Measurements from ENCODE around the gene SCO1.
"Not testable (repeated sequence)": the region's sequence is repeated elsewhere in the genome, so short reads cannot be mapped to it uniquely, and the experiment has no call there.

Gene SCO1

GRCh38 chr17:10727192-10727591, 29.9 kb upstream of the SCO1 start:
- in situ Hi-C loops (cut with HindIII; ENCODE audit: low sequenced_read_pairs): no loop called here

- in situ Hi-C loops (cut with HindIII; ENCODE audit: low sequenced_read_pairs): no loop called here
Measured at GRCh38 chr17:10726196-10726595, 28.9 kb upstream of the SCO1 start.

GRCh38 chr17:10725262-10725661, 27.9 kb upstream of the SCO1 start:
- in situ Hi-C loops (cut with HindIII; ENCODE audit: low sequenced_read_pairs): no loop called here

- in situ Hi-C loops (cut with HindIII; ENCODE audit: low sequenced_read_pairs): no loop called here
Measured at GRCh38 chr17:10724546-10725195, 27.3 kb upstream of the SCO1 start.

GRCh38 chr17:10718547-10718946, 21.2 kb upstream of the SCO1 start:
- in situ Hi-C loops (cut with HindIII; ENCODE audit: low sequenced_read_pairs): no loop called here

- in situ Hi-C loops (cut with HindIII; ENCODE audit: low sequenced_read_pairs): no loop called here
Measured at GRCh38 chr17:10716218-10716617, 18.9 kb upstream of the SCO1 start.

GRCh38 chr17:10713318-10713717, 16.0 kb upstream of the SCO1 start:
- in situ Hi-C loops (cut with HindIII; ENCODE audit: low sequenced_read_pairs): no loop called here

GRCh38 chr17:10705727-10706126, 8.4 kb upstream of the SCO1 start:
- in situ Hi-C loops (cut with HindIII; ENCODE audit: low sequenced_read_pairs): no loop called here

- in situ Hi-C loops (cut with HindIII; ENCODE audit: low sequenced_read_pairs): no loop called here
Measured at GRCh38 chr17:10702574-10702973, 5.2 kb upstream of the SCO1 start.

- in situ Hi-C loops (cut with HindIII; ENCODE audit: low sequenced_read_pairs): no loop called here
Measured at GRCh38 chr17:10699856-10700255, 2.5 kb upstream of the SCO1 start.

- in situ Hi-C loops (cut with HindIII; ENCODE audit: low sequenced_read_pairs): no loop called here
Measured at GRCh38 chr17:10698096-10698818, 924 bp upstream of the SCO1 start.

GRCh38 chr17:10695875-10696407, 1.4 kb downstream of the SCO1 start:
- in situ Hi-C loops (cut with HindIII; ENCODE audit: low sequenced_read_pairs): not testable (repeated sequence)

- in situ Hi-C loops (cut with HindIII; ENCODE audit: low sequenced_read_pairs): no loop called here
Measured at GRCh38 chr17:10687499-10687898, 9.8 kb downstream of the SCO1 start.

- in situ Hi-C loops (cut with HindIII; ENCODE audit: low sequenced_read_pairs): no loop called here
Measured at GRCh38 chr17:10683853-10684252, 13.5 kb downstream of the SCO1 start.

- in situ Hi-C loops (cut with HindIII; ENCODE audit: low sequenced_read_pairs): no loop called here
Measured at GRCh38 chr17:10681866-10682446, 15.4 kb downstream of the SCO1 start.

GRCh38 chr17:10674704-10675103, 22.6 kb downstream of the SCO1 start:
- in situ Hi-C loops (cut with HindIII; ENCODE audit: low sequenced_read_pairs): loop anchor here (5.0 kb wide), 1 partner anchor 32 kb away; no protein-coding TSS in a partner anchor

- in situ Hi-C loops (cut with HindIII; ENCODE audit: low sequenced_read_pairs): no loop called here
Measured at GRCh38 chr17:10673312-10673711, 24.0 kb downstream of the SCO1 start.

GRCh38 chr17:10668775-10669174, 28.6 kb downstream of the SCO1 start:
- in situ Hi-C loops (cut with HindIII; ENCODE audit: low sequenced_read_pairs): no loop called here

- in situ Hi-C loops (cut with HindIII; ENCODE audit: low sequenced_read_pairs): no loop called here
Measured at GRCh38 chr17:10666906-10667305, 30.4 kb downstream of the SCO1 start.

- in situ Hi-C loops (cut with HindIII; ENCODE audit: low sequenced_read_pairs): no loop called here
Measured at GRCh38 chr17:10664571-10664970, 32.8 kb downstream of the SCO1 start.

- in situ Hi-C loops (cut with HindIII; ENCODE audit: low sequenced_read_pairs): no loop called here
Measured at GRCh38 chr17:10663231-10663630, 34.1 kb downstream of the SCO1 start.

GRCh38 chr17:10661437-10661836, 35.9 kb downstream of the SCO1 start:
- in situ Hi-C loops (cut with HindIII; ENCODE audit: low sequenced_read_pairs): no loop called here
